Immature natural killer cell (primary cell): ENCODE results near the gene CT45A7. TPM values are rescaled to one million over a fixed set of nuclear protein-coding genes. Genes with fewer than 3 reads are reported as not detected.
"Not testable (repeated sequence)": the region's sequence is repeated elsewhere in the genome, so short reads cannot be mapped to it uniquely, and the experiment has no call there.

Experiments used
- DNase-seq, 3 donors: peaks; one replicate each; pipeline ENCODE4 v3.0.0; 2022; ENCODE audit warnings: mixed read lengths in 1 of 3
- H3K27ac Mint-ChIP-seq, 6 donors: one replicate each; pipeline ENCODE4 v1.8.0; 2020; ENCODE audit warnings: mixed read lengths in 6 of 6, mild to moderate bottlenecking in 5 of 6, inconsistent platforms in 4 of 6, moderate library complexity in 3 of 6
- H3K27me3 Mint-ChIP-seq, 3 donors: one replicate each; pipeline ENCODE4 v1.8.0; 2020 to 2021; ENCODE audit warnings: low read depth in 3 of 3, mild to moderate bottlenecking in 3 of 3, mixed read lengths in 3 of 3, moderate library complexity in 3 of 3, inconsistent platforms in 1 of 3
- H3K36me3 Mint-ChIP-seq, 3 donors: one replicate each; pipeline ENCODE4 v1.8.0; 2020; ENCODE audit warnings: mixed read lengths in 3 of 3, inconsistent platforms in 2 of 3, mild to moderate bottlenecking in 2 of 3
- H3K4me1 Mint-ChIP-seq, 2 donors: one replicate each; pipeline ENCODE4 v1.8.0; 2020; ENCODE audit warnings: inconsistent platforms in 2 of 2, mild to moderate bottlenecking in 2 of 2, mixed read lengths in 2 of 2, moderate library complexity in 1 of 2
- H3K4me3 Mint-ChIP-seq, 5 donors: one replicate each; pipeline ENCODE4 v1.8.0; 2020; ENCODE audit warnings: mild to moderate bottlenecking in 5 of 5, mixed read lengths in 5 of 5, inconsistent platforms in 3 of 5, moderate library complexity in 3 of 5
- H3K9me3 Mint-ChIP-seq, 6 donors: one replicate each; pipeline ENCODE4 v1.8.0; 2020; ENCODE audit warnings: mild to moderate bottlenecking in 6 of 6, mixed read lengths in 6 of 6, inconsistent platforms in 4 of 6, moderate library complexity in 3 of 6
- polyA plus RNA-seq, 3 donors: library from polyadenylated mRNA; unstranded; fragments of 300-500 nt; fragmentation: Illumina TruSeq; gene quantifications; one replicate each; pipeline ENCODE4 v1.2.3, GENCODE V29; 2021

Gene CT45A7, protein sequence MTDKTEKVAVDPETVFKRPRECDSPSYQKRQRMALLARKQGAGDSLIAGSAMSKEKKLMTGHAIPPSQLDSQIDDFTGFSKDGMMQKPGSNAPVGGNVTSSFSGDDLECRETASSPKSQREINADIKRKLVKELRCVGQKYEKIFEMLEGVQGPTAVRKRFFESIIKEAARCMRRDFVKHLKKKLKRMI
- polyA plus RNA-seq: not detected

DNA sequence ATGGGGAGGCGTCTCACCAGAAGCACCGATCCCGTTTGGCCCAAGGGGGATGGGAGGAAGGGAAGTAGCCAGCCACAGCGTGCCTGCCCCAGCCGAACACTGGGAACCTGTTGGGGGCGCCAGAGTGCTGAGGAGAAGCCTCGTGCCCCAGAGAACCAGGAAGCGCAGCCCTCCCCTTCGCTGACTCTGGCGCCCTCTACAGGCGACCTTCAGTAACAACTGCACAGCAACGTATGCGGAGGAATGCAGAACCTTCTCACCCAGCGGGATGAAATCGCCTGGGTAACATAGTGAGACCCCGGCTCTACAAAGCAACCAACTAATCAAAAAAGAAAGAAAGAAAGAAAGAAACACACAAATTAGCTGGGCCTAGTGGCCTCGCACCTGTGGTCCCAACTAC, at the start of gene CT45A7:
Gene CT45A7 (minus strand): TSS at position 101 of the 400 bp plus-strand sequence. CDS start 3,747 bp downstream, outside the sequence.
- not testable (repeated sequence) for H3K27me3 Mint-ChIP-seq, H3K4me3 Mint-ChIP-seq, H3K4me1 Mint-ChIP-seq, H3K27ac Mint-ChIP-seq, H3K36me3 Mint-ChIP-seq, DNase-seq, H3K9me3 Mint-ChIP-seq

DNA sequence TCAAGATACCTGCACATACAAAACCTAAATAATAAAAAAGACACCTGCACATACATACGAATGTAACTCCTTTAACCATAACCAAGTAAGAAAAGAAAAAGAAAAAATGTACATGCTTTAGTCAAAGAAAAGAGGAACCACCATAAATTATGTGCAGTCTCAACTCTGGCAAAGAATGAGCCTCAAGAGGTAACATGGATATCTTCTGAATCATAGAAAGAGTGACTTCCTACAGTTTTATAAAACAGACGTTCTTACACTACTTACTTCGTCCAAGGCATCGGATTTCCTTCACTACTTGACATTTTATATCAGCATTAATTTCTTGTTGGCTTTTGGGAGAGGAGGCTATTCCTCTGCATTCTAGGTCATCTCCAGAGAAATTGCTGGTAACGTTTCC, 45.7 kb upstream of the CT45A7 start:
- not testable (repeated sequence) for DNase-seq, H3K36me3 Mint-ChIP-seq, H3K4me1 Mint-ChIP-seq, H3K27me3 Mint-ChIP-seq, H3K4me3 Mint-ChIP-seq, H3K9me3 Mint-ChIP-seq, H3K27ac Mint-ChIP-seq

DNA sequence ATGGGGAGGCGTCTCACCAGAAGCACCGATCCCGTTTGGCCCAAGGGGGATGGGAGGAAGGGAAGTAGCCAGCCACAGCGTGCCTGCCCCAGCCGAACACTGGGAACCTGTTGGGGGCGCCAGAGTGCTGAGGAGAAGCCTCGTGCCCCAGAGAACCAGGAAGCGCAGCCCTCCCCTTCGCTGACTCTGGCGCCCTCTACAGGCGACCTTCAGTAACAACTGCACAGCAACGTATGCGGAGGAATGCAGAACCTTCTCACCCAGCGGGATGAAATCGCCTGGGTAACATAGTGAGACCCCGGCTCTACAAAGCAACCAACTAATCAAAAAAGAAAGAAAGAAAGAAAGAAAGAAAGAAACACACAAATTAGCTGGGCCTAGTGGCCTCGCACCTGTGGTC, 34.6 kb upstream of the CT45A7 start, which contains the start of gene CT45A9:
Gene CT45A9 (minus strand): TSS at position 101 of the 400 bp plus-strand sequence. CDS start 3,751 bp downstream, outside the sequence.
- not testable (repeated sequence) for H3K36me3 Mint-ChIP-seq, H3K27me3 Mint-ChIP-seq, H3K4me1 Mint-ChIP-seq, H3K9me3 Mint-ChIP-seq, H3K27ac Mint-ChIP-seq, DNase-seq, H3K4me3 Mint-ChIP-seq

DNA sequence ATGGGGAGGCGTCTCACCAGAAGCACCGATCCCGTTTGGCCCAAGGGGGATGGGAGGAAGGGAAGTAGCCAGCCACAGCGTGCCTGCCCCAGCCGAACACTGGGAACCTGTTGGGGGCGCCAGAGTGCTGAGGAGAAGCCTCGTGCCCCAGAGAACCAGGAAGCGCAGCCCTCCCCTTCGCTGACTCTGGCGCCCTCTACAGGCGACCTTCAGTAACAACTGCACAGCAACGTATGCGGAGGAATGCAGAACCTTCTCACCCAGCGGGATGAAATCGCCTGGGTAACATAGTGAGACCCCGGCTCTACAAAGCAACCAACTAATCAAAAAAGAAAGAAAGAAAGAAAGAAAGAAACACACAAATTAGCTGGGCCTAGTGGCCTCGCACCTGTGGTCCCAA, 17.4 kb upstream of the CT45A7 start, which contains the start of gene CT45A8:
Gene CT45A8 (minus strand): TSS at position 101 of the 400 bp plus-strand sequence. CDS start 3,755 bp downstream, outside the sequence.
- not testable (repeated sequence) for H3K9me3 Mint-ChIP-seq, DNase-seq, H3K4me1 Mint-ChIP-seq, H3K4me3 Mint-ChIP-seq, H3K36me3 Mint-ChIP-seq, H3K27me3 Mint-ChIP-seq, H3K27ac Mint-ChIP-seq

DNA sequence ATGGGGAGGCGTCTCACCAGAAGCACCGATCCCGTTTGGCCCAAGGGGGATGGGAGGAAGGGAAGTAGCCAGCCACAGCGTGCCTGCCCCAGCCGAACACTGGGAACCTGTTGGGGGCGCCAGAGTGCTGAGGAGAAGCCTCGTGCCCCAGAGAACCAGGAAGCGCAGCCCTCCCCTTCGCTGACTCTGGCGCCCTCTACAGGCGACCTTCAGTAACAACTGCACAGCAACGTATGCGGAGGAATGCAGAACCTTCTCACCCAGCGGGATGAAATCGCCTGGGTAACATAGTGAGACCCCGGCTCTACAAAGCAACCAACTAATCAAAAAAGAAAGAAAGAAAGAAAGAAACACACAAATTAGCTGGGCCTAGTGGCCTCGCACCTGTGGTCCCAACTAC, 17.2 kb downstream of the CT45A7 start, which contains the start of gene CT45A2:
Gene CT45A2 (minus strand): TSS at position 101 of the 400 bp plus-strand sequence. CDS start 3,747 bp downstream, outside the sequence.
- not testable (repeated sequence) for H3K36me3 Mint-ChIP-seq, H3K27ac Mint-ChIP-seq, H3K9me3 Mint-ChIP-seq, H3K4me1 Mint-ChIP-seq, H3K4me3 Mint-ChIP-seq, DNase-seq, H3K27me3 Mint-ChIP-seq

DNA sequence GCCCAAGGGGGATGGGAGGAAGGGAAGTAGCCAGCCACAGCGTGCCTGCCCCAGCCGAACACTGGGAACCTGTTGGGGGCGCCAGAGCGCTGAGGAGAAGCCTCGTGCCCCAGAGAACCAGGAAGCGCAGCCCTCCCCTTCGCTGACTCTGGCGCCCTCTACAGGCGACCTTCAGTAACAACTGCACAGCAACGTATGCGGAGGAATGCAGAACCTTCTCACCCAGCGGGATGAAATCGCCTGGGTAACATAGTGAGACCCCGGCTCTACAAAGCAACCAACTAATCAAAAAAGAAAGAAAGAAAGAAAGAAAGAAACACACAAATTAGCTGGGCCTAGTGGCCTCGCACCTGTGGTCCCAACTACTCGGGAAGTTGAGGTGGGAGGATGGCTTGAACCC, 34.4 kb downstream of the CT45A7 start, which contains the start of gene CT45A6:
Gene CT45A6 (minus strand): TSS at position 101 of the 400 bp plus-strand sequence. CDS start 3,794 bp downstream, outside the sequence.
- H3K4me1 Mint-ChIP-seq, H3K27ac Mint-ChIP-seq, DNase-seq, H3K9me3 Mint-ChIP-seq, H3K4me3 Mint-ChIP-seq, H3K36me3 Mint-ChIP-seq, H3K27me3 Mint-ChIP-seq: not testable (repeated sequence)

DNA sequence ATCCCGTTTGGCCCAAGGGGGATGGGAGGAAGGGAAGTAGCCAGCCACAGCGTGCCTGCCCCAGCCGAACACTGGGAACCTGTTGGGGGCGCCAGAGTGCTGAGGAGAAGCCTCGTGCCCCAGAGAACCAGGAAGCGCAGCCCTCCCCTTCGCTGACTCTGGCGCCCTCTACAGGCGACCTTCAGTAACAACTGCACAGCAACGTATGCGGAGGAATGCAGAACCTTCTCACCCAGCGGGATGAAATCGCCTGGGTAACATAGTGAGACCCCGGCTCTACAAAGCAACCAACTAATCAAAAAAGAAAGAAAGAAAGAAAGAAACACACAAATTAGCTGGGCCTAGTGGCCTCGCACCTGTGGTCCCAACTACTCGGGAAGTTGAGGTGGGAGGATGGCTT, 51.7 kb downstream of the CT45A7 start, which contains the start of gene CT45A5:
Gene CT45A5 (minus strand): TSS at position 101 of the 400 bp plus-strand sequence. CDS start 3,774 bp downstream, outside the sequence.
- not testable (repeated sequence) for H3K9me3 Mint-ChIP-seq, H3K27ac Mint-ChIP-seq, H3K36me3 Mint-ChIP-seq, H3K4me3 Mint-ChIP-seq, DNase-seq, H3K27me3 Mint-ChIP-seq, H3K4me1 Mint-ChIP-seq

Other genes with a start within 250 kb of the CT45A7 start
- not detected for gene CT45A1, start 123.6 kb downstream of the CT45A7 start, polyA plus RNA-seq
- gene CT45A3, start 69.1 kb downstream of the CT45A7 start, polyA plus RNA-seq: not detected
- gene CT45A5, start 51.8 kb downstream of the CT45A7 start, polyA plus RNA-seq: not detected
- not detected for gene CT45A6, start 34.5 kb downstream of the CT45A7 start, polyA plus RNA-seq
- gene CT45A2, start 17.3 kb downstream of the CT45A7 start, polyA plus RNA-seq: not detected
- gene CT45A8, start 17.3 kb upstream of the CT45A7 start, polyA plus RNA-seq: not detected
- not detected for gene CT45A9, start 34.5 kb upstream of the CT45A7 start, polyA plus RNA-seq
- gene CT45A10, start 56.2 kb upstream of the CT45A7 start, polyA plus RNA-seq: not detected
- gene SAGE1, start 56.4 kb upstream of the CT45A7 start, polyA plus RNA-seq: not detected
- 10 to 100 TPM in 1 of 3 donors, 1 to 10 TPM in 2; 5.7 to 10.6 (median 8.1) TPM for gene MMGT1, start 136.7 kb upstream of the CT45A7 start, polyA plus RNA-seq
- 10 to 100 TPM; 13.2 to 20.5 (median 18.6) TPM for gene SLC9A6, start 148.2 kb upstream of the CT45A7 start, polyA plus RNA-seq